Activated B cell treated with CpG ODN at 0.5 μM for 24 hours (primary cell): ENCODE results near the gene RGMA. TPM values are rescaled to one million over a fixed set of nuclear protein-coding genes. Genes with fewer than 3 reads are reported as not detected.

ENCODE experiments used
- ATAC-seq: fragments of 200-7000 bp; cut with Tn5 transposase; one replicate; pipeline ENCODE4 v1.10.0; 2021; ENCODE audit warnings: low read depth, mild to moderate bottlenecking, moderate library complexity
- CTCF ChIA-PET: fragments of 350-600 bp; sonication (Branson Sonifier 250); formaldehyde crosslinking; loops from one replicate; lab custom pipeline; 2021; ENCODE audit warnings: antibody characterized with exemption; lab: Charles Lee
- POLR2A ChIA-PET: fragments of 350-600 bp; sonication (Branson Sonifier 250); formaldehyde crosslinking; loops from one replicate; lab custom pipeline; 2021; ENCODE audit warnings: antibody characterized with exemption; lab: Charles Lee
- DNase-seq: peaks from one replicate; pipeline ENCODE4 v3.0.0; 2022
- H3K27ac Mint-ChIP-seq: one replicate; pipeline ENCODE4 v1.8.0; 2020; ENCODE audit warnings: mixed read lengths
- H3K27me3 Mint-ChIP-seq: one replicate; pipeline ENCODE4 v1.8.0; 2021; ENCODE audit warnings: mixed read lengths
- H3K36me3 Mint-ChIP-seq: one replicate; pipeline ENCODE4 v1.8.0; 2021; ENCODE audit warnings: low read depth, mixed read lengths
- H3K4me1 Mint-ChIP-seq: one replicate; pipeline ENCODE4 v1.8.0; 2021; ENCODE audit warnings: mixed read lengths
- H3K4me3 Mint-ChIP-seq: one replicate; pipeline ENCODE4 v1.8.0; 2020; ENCODE audit warnings: mild to moderate bottlenecking, mixed read lengths
- H3K9me3 Mint-ChIP-seq: one replicate; pipeline ENCODE4 v1.8.0; 2020; ENCODE audit warnings: mixed read lengths
- CTCF ChIP-seq: fragments of 200-600 bp; IDR thresholded peaks from one replicate; pipeline ENCODE4 v1.8.0; 2022; ENCODE audit warnings: antibody characterized with exemption, mild to moderate bottlenecking
- intact Hi-C: fragments of 100-400 bp; cut with micrococcal nuclease; formaldehyde crosslinking; loops from one replicate; pipeline ENCODE4 v1.15.1; 2024
- total RNA-seq: library from RNA; stranded (reverse); gene quantifications from 2 replicates; pipeline ENCODE4 v1.2.3, GENCODE V29; 2022

Gene RGMA
- total RNA-seq, 1 donor from 2014 or later: not detected

- Mint-ChIP-seq H3K4me3 (no peak overlapping the region), H3K27ac (no peak overlapping the region), H3K4me1 (no peaks in the 10 kb centered on the region), H3K9me3 (no peaks in the 10 kb centered on the region), H3K36me3 (no peaks in the 10 kb centered on the region), H3K27me3 (peaks cover 8% of the 10 kb centered on the region)
- no peak for ATAC-seq
- no peak for DNase-seq
- TF ChIP-seq CTCF: no peak
- intact Hi-C loops: no loop called here
- ChIA-PET CTCF (no interaction called here), POLR2A (no interaction called here)
Observed at GRCh38 chr15:93058128-93058527, 30.9 kb downstream of the RGMA start.

- H3K27ac Mint-ChIP-seq: no peak overlapping the region
- DNase-seq: no peak
- no peaks in the 10 kb centered on the region for H3K36me3 Mint-ChIP-seq
- H3K4me1 Mint-ChIP-seq: no peaks in the 10 kb centered on the region
- H3K9me3 Mint-ChIP-seq: no peaks in the 10 kb centered on the region
- CTCF ChIA-PET: no interaction called here
- H3K27me3 Mint-ChIP-seq: peaks cover 10% of the 10 kb centered on the region
- no peak for ATAC-seq
- H3K4me3 Mint-ChIP-seq: no peak overlapping the region
- no peak for TF ChIP-seq CTCF
- intact Hi-C loops: no loop called here
- POLR2A ChIA-PET: no interaction called here
Observed at GRCh38 chr15:93057618-93058017, 31.4 kb downstream of the RGMA start.

GRCh38 chr15:93056836-93057235 is 32.2 kb downstream of the RGMA start:
- ChIA-PET POLR2A (no interaction called here), CTCF (no interaction called here)
- Mint-ChIP-seq H3K4me3 (no peak overlapping the region), H3K27me3 (peaks cover 10% of the 10 kb centered on the region), H3K36me3 (no peaks in the 10 kb centered on the region), H3K4me1 (no peaks in the 10 kb centered on the region), H3K27ac (no peak overlapping the region), H3K9me3 (no peaks in the 10 kb centered on the region)
- intact Hi-C loops: no loop called here
- ATAC-seq (no peak), DNase-seq (no peak)
- TF ChIP-seq CTCF: no peak

GRCh38 chr15:93055211-93055610 is 33.8 kb downstream of the RGMA start:
- TF ChIP-seq CTCF: no peak
- Mint-ChIP-seq H3K27ac (no peak overlapping the region), H3K4me1 (no peaks in the 10 kb centered on the region), H3K36me3 (no peaks in the 10 kb centered on the region), H3K27me3 (peaks cover 8% of the 10 kb centered on the region), H3K9me3 (no peaks in the 10 kb centered on the region), H3K4me3 (no peak overlapping the region)
- DNase-seq (no peak), ATAC-seq (no peak)
- CTCF ChIA-PET: no interaction called here
- intact Hi-C loops: no loop called here
- POLR2A ChIA-PET: no interaction called here

- DNase-seq (no peak), ATAC-seq (no peak)
- Mint-ChIP-seq H3K27me3 (peaks cover 13% of the 10 kb centered on the region), H3K36me3 (no peaks in the 10 kb centered on the region), H3K4me3 (no peak overlapping the region), H3K4me1 (peaks cover 6% of the 10 kb centered on the region), H3K9me3 (no peaks in the 10 kb centered on the region), H3K27ac (no peak overlapping the region)
- ChIA-PET POLR2A (no interaction called here), CTCF (no interaction called here)
- no peak for TF ChIP-seq CTCF
- intact Hi-C loops: no loop called here
Observed at GRCh38 chr15:93052090-93052879, 36.7 kb downstream of the RGMA start.
